ENCODE measurements around the gene PGBD5. TPM values are rescaled to one million over a fixed set of nuclear protein-coding genes. Genes with fewer than 3 reads are reported as not detected.

The PGBD5 gene
- total RNA-seq, 4 donors from 2014 or later: 1.0 to 4.5 (median 1.9) TPM

DNA sequence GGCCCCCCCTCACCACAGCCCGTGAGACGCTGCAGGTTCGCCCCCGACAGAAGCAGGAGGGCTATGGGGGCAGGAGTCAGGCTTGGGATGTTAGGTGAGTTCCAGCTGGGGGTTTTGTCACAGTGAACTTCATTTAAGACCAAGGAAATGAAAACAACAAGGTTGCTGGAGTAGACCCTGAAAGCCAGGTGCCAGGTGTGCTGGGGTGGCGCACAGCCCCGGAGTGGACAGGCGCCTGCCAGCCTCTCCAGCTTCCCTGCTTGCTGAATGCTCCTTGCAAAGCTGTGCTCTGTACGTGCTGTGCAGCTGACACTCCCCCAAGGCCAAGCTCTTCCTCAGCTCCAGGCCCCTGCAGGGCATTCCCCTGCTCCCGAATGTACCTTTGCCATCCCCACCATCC, 102.4 kb downstream of the PGBD5 start:
- in situ Hi-C loops (cut with MboI; ENCODE audit: low sequenced_read_pairs in 4 of 4): loop anchor here in 2 of 4 donors (10.0 to 25.0 kb wide), 2 partner anchors 649 to 1061 kb away; partner anchors contain the start of gene RAB4A (in 1 of the 2)
- intact Hi-C loops (cut with DNase I; ENCODE audit: low total_unique reads): no loop called here
- no peak for ATAC-seq
- H3K9me3 ChIP-seq: no peaks in the 10 kb centered on the region
- H3K27me3 ChIP-seq: no peaks in the 10 kb centered on the region
- no peaks in the 10 kb centered on the region for H3K36me3 ChIP-seq
- H3K4me1 ChIP-seq: peaks cover 16 to 22% of the 10 kb centered on the region in 2 donors
- DNase-seq: no peak
- no peak overlapping the region for H3K4me3 ChIP-seq
- no peak overlapping the region for H3K27ac ChIP-seq
- TF ChIP-seq POLR2A (IDR thresholded peaks at IDR 0.05): no peak
- no peak for TF ChIP-seq CTCF (IDR thresholded peaks at IDR 0.05 in 4 of 5, conservative IDR thresholded peaks at IDR 0.05 in 1 of 5)

DNA sequence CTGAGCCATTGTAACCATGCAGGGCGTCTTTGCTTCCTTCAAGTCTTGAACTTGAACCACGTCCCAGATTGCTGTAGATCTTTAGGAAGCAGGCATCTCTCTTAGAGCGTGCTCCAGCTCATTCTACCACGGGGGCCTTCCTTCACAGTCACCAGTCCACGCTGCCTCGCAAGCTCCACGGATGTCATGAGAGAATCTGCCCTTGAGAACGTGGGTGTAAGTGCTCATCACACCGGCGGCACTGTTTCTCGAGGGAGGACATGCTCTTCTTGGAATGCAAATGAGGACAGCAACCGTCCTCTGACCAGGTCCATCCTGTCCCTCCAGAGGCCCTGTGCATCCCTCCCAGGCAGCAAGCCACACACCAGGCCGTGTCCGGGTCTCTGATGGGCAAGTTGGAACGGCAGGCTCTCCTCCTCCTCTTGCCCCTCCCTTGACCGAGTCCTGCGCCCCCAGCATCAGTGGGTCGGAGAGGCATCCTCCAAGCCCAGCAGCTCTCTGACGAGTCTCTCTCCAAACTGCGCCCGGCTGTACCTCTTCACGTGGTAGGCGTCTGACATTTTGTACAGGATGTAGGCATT, 103.1 kb downstream of the PGBD5 start:
- ATAC-seq (no peak), DNase-seq (no peak)
- no peaks in the 10 kb centered on the region for H3K27me3 ChIP-seq
- TF ChIP-seq CTCF (IDR thresholded peaks at IDR 0.05 in 4 of 5, conservative IDR thresholded peaks at IDR 0.05 in 1 of 5): no peak
- no peak for TF ChIP-seq POLR2A (IDR thresholded peaks at IDR 0.05)
- in situ Hi-C loops (cut with MboI; ENCODE audit: low sequenced_read_pairs in 4 of 4): loop anchor here in 2 of 4 donors (10.0 to 25.0 kb wide), 2 partner anchors 648 to 1061 kb away; partner anchors contain the start of gene RAB4A (in 1 of the 2)
- no peaks in the 10 kb centered on the region for H3K36me3 ChIP-seq
- peaks cover 20 to 25% of the 10 kb centered on the region in 2 donors for H3K4me1 ChIP-seq
- no peak overlapping the region for H3K27ac ChIP-seq
- H3K4me3 ChIP-seq: no peak overlapping the region
- intact Hi-C loops (cut with DNase I; ENCODE audit: low total_unique reads): no loop called here
- H3K9me3 ChIP-seq: no peaks in the 10 kb centered on the region

- peak overlapping the region; percentile 65 to 78 (median 72) for H3K27ac ChIP-seq
- DNase-seq (no peak), ATAC-seq (no peak)
- no peaks in the 10 kb centered on the region for H3K36me3 ChIP-seq
- H3K4me3 ChIP-seq: no peak overlapping the region
- H3K4me1 ChIP-seq: peaks cover 25% of the 10 kb centered on the region in 2 donors
- intact Hi-C loops (cut with DNase I; ENCODE audit: low total_unique reads): no loop called here
- no peak for TF ChIP-seq CTCF (IDR thresholded peaks at IDR 0.05 in 4 of 5, conservative IDR thresholded peaks at IDR 0.05 in 1 of 5)
- no peak for TF ChIP-seq POLR2A (IDR thresholded peaks at IDR 0.05)
- in situ Hi-C loops (cut with MboI; ENCODE audit: low sequenced_read_pairs in 4 of 4): loop anchor here in 2 of 4 donors (10.0 to 25.0 kb wide), 2 partner anchors 648 to 1060 kb away; partner anchors contain the start of gene RAB4A (in 1 of the 2)
- H3K27me3 ChIP-seq: no peaks in the 10 kb centered on the region
- H3K9me3 ChIP-seq: no peaks in the 10 kb centered on the region
These were observed 103.7 kb downstream of the PGBD5 start for GRCh38 chr1:230322421-230322756.

DNA sequence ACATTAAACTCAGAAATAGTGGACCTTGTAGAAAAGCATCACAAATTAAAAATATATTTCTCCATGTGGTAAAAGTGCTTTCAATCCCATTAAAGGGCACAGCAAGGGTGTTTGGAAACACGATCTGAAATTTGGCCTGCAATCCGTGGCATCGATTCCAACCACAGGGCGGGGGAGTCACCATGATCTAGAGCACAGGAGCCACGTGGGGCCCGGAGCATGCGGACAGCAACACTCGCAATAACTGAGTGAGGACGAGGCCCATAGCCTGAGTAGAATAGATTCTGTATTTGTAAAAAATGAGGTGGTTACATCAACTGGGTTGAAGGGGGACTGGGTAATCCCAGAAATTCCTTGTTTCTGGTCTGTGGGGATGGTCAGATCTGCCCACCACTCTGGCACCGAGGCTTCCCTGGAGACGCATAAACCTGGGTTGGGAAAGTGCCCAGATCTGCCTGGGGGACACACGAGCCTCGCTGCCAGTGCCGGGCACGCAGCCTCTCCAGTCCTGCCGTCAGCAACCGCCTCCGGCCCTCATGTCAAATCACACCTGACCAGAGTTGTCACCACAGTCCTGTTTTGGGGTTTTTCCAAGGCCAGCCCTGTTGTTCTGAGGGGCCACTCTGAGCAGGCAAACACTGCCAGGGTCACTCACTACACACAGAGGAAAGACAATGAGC, 104.3 kb downstream of the PGBD5 start:
- peak; percentile 65 to 82 for ATAC-seq
- Histone ChIP-seq H3K4me1 (peaks cover 25% of the 10 kb centered on the region in 2 donors), H3K36me3 (no peaks in the 10 kb centered on the region), H3K9me3 (no peaks in the 10 kb centered on the region), H3K27me3 (no peaks in the 10 kb centered on the region), H3K27ac (peak overlapping the region; percentile 65 to 78 (median 72)), H3K4me3 (no peak overlapping the region)
- TF ChIP-seq POLR2A (IDR thresholded peaks at IDR 0.05) (no peak), CTCF (IDR thresholded peaks at IDR 0.05 in 4 of 5, conservative IDR thresholded peaks at IDR 0.05 in 1 of 5) (no peak)
- intact Hi-C loops (cut with DNase I; ENCODE audit: low total_unique reads) (no loop called here), in situ Hi-C loops (cut with MboI; ENCODE audit: low sequenced_read_pairs in 4 of 4) (loop anchor here in 2 of 4 donors (10.0 to 25.0 kb wide), 2 partner anchors 647 to 1060 kb away; partner anchors contain the start of gene RAB4A (in 1 of the 2))
- peak; percentile 56 to 71 for DNase-seq
